ENCODE results near the gene SYTL5.

GRCh38 chrX:38129366-38129765 lies 123.0 kb downstream of the SYTL5 start:
- TF ChIP-seq, protein P1, sequence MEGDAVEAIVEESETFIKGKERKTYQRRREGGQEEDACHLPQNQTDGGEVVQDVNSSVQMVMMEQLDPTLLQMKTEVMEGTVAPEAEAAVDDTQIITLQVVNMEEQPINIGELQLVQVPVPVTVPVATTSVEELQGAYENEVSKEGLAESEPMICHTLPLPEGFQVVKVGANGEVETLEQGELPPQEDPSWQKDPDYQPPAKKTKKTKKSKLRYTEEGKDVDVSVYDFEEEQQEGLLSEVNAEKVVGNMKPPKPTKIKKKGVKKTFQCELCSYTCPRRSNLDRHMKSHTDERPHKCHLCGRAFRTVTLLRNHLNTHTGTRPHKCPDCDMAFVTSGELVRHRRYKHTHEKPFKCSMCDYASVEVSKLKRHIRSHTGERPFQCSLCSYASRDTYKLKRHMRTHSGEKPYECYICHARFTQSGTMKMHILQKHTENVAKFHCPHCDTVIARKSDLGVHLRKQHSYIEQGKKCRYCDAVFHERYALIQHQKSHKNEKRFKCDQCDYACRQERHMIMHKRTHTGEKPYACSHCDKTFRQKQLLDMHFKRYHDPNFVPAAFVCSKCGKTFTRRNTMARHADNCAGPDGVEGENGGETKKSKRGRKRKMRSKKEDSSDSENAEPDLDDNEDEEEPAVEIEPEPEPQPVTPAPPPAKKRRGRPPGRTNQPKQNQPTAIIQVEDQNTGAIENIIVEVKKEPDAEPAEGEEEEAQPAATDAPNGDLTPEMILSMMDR (IDR thresholded peaks at IDR 0.05; ENCODE audit: insufficient read depth, low read depth, low read length) = no peak
- no peak for TF ChIP-seq EZH2 (IDR thresholded peaks at IDR 0.05; ENCODE audit: insufficient read depth, low read length)
